Panc1 (cell line): Measurements from ENCODE around the gene GPR26. TPM values are rescaled to one million over a fixed set of nuclear protein-coding genes. Genes with fewer than 3 reads are reported as not detected.

Source experiments
- ATAC-seq: fragments of 200-7000 bp; cut with Tn5 transposase; 2 replicates; pipeline ENCODE4 v1.9.1; 2020; ENCODE audit warnings: mild to moderate bottlenecking, moderate library complexity
- Bru-seq: library from RNA; stranded (reverse); fragments of 400-500 nt; gene quantifications from one replicate; lab custom pipeline; 2021; lab: Mats Ljungman, UMichigan
- BruChase-seq, 2 experiments: library from RNA; stranded (reverse); fragments of 400-500 nt; gene quantifications; one replicate each; lab custom pipeline; 2021; lab: Mats Ljungman, UMichigan
- BruUV-seq: library from RNA; stranded (reverse); fragments of 400-500 nt; replicated peaks from 2 replicates; lab custom pipeline; 2021; lab: Mats Ljungman, UMichigan
- CTCF ChIA-PET: fragments of 300-600 bp; sonication (Branson Sonifier 250); formaldehyde crosslinking; loops from one replicate; lab custom pipeline; 2022; ENCODE audit warnings: antibody characterized with exemption; lab: Charles Lee
- POLR2A ChIA-PET: fragments of 300-600 bp; sonication (Branson Sonifier 250); formaldehyde crosslinking; loops from one replicate; lab custom pipeline; 2022; ENCODE audit warnings: antibody characterized with exemption; lab: Charles Lee
- DNase-seq: peaks from one replicate; pipeline ENCODE4 v3.0.0-alpha.2; 2010; ENCODE audit warnings: low read depth, low spot score
- H3K27ac ChIP-seq: 2 replicates; pipeline ENCODE4 v1.5.1; 2011; ENCODE audit warnings: mild to moderate bottlenecking, low read length, inconsistent platforms
- H3K27me3 ChIP-seq: fragments of 200-500 bp; sonication (Bioruptor generic); 2 replicates; pipeline ENCODE4 v1.6.0; 2014; ENCODE audit warnings: low read length, inconsistent platforms; ENCODE audit not compliant: control insufficient read depth, insufficient read depth
- H3K36me3 ChIP-seq: fragments of 200-500 bp; sonication (Bioruptor generic); 2 replicates; pipeline ENCODE4 v1.5.1; 2014; ENCODE audit warnings: inconsistent platforms, mild to moderate bottlenecking, low read length, moderate library complexity; ENCODE audit not compliant: control insufficient read depth, insufficient read depth
- H3K4me1 ChIP-seq: 2 replicates; pipeline ENCODE4 v1.5.1; 2011; ENCODE audit warnings: inconsistent platforms, mild to moderate bottlenecking, low read length, moderate library complexity; ENCODE audit not compliant: control insufficient read depth, insufficient read depth
- H3K4me3 ChIP-seq, 2 experiments: 2 replicates each; pipeline ENCODE4 v1.5.1; 2011 to 2012; ENCODE audit warnings: low read depth in 2 of 2, low read length in 2 of 2, mild to moderate bottlenecking in 2 of 2, inconsistent platforms in 1 of 2, moderate library complexity in 1 of 2
- H3K9me3 ChIP-seq: fragments of 200-500 bp; sonication (Bioruptor generic); 2 replicates; pipeline ENCODE4 v1.5.1; 2014; ENCODE audit warnings: low read depth, mild to moderate bottlenecking, inconsistent platforms, low read length, moderate library complexity; ENCODE audit not compliant: control insufficient read depth, insufficient read depth
- POLR2AphosphoS5 ChIP-seq: IDR thresholded peaks from 2 replicates; pipeline ENCODE4 v1.6.1; 2012; ENCODE audit warnings: mild to moderate bottlenecking, low read depth, low read length, moderate library complexity
- SIN3A ChIP-seq: IDR thresholded peaks from 2 replicates; pipeline ENCODE4 v1.6.1; 2012; ENCODE audit warnings: low read depth, mild to moderate bottlenecking, low read length, moderate library complexity, borderline replicate concordance; ENCODE audit not compliant: insufficient read depth
- TCF7L2 ChIP-seq: IDR thresholded peaks from 2 replicates; pipeline ENCODE4 v1.6.1; 2011; ENCODE audit warnings: mild to moderate bottlenecking, low read depth, low read length, inconsistent platforms
- in situ Hi-C: cut with HindIII; loops from 2 replicates; pipeline ENCODE4 v1.10.0; 2016; ENCODE audit warnings: low sequenced_read_pairs, low pct_unique_long_range_greater_than_20kb
- intact Hi-C: fragments of 100-400 bp; cut with micrococcal nuclease; formaldehyde crosslinking; loops from one replicate; pipeline ENCODE4 v1.10.0; 2022; ENCODE audit not compliant: unreplicated experiment
- long read RNA-seq: library from polyadenylated mRNA; unstranded; transcript quantifications from one replicate; pipeline ENCODE4 v2.0.0, GENCODE V29; 2021; ENCODE audit not compliant: unreplicated experiment
- polyA plus RNA-seq: library from polyadenylated mRNA; unstranded; fragments of >200 nt; gene quantifications from one replicate; pipeline ENCODE4 v1.2.1, GENCODE V29; 2012; ENCODE audit warnings: missing spikeins; ENCODE audit not compliant: insufficient read length
- total RNA-seq: library from RNA; stranded (reverse); gene quantifications from one replicate; pipeline ENCODE4 v1.2.1, GENCODE V29; 2021; ENCODE audit not compliant: unreplicated experiment
- TF ChIP-seq, protein P1 (sequence below): fragments of 450-650 bp; IDR thresholded peaks from 2 replicates; pipeline ENCODE4 v1.5.1; 2017; ENCODE audit warnings: mild to moderate bottlenecking
- TF ChIP-seq, protein P2 (sequence below), 2 experiments: IDR thresholded peaks; 2 replicates each; pipeline ENCODE4 v1.6.1; 2011 to 2012; ENCODE audit warnings: low read depth in 2 of 2, control low read depth in 1 of 2, low read length in 1 of 2, mild to moderate bottlenecking in 1 of 2, moderate library complexity in 1 of 2; ENCODE audit not compliant: insufficient read depth in 1 of 2

The GPR26 gene, protein sequence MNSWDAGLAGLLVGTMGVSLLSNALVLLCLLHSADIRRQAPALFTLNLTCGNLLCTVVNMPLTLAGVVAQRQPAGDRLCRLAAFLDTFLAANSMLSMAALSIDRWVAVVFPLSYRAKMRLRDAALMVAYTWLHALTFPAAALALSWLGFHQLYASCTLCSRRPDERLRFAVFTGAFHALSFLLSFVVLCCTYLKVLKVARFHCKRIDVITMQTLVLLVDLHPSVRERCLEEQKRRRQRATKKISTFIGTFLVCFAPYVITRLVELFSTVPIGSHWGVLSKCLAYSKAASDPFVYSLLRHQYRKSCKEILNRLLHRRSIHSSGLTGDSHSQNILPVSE
- total RNA-seq = not detected
- not detected for polyA plus RNA-seq
- not detected for Bru-seq, nascent RNA
- percentile 3 among the genes with signal in this experiment for BruChase-seq, experiment 1, labeled RNA remaining after a 2-hour chase
- BruChase-seq, experiment 2, labeled RNA remaining after a 6-hour chase = not detected
- long read RNA-seq = 0 reads

DNA sequence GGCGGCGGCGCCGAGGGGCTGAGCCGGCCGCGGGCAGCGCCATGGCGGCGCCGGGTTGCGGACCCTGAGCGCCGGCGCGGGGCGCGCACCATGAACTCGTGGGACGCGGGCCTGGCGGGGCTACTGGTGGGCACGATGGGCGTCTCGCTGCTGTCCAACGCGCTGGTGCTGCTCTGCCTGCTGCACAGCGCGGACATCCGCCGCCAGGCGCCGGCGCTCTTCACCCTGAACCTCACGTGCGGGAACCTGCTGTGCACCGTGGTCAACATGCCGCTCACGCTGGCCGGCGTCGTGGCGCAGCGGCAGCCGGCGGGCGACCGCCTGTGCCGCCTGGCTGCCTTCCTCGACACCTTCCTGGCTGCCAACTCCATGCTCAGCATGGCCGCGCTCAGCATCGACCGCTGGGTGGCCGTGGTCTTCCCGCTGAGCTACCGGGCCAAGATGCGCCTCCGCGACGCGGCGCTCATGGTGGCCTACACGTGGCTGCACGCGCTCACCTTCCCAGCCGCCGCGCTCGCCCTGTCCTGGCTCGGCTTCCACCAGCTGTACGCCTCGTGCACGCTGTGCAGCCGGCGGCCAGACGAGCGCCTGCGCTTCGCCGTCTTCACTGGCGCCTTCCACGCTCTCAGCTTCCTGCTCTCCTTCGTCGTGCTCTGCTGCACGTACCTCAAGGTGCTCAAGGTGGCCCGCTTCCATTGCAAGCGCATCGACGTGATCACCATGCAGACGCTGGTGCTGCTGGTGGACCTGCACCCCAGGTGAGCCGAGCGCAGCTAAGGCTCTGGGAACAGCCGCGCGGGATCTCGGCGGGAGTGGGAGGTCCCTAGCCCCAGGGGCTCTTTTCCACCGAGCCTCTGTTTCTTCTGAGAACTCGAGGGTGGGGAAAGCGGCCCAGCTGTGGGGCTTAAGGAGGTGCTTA, at the start of gene GPR26:
GPR26 (plus strand) TSS at position 38 of the 919 bp plus-strand sequence; CDS start at position 91, 53 bp downstream.
- peaks cover 16% of the 10 kb centered on the region; the same call in 1 of the 2 replicates for H3K27me3 ChIP-seq
- intact Hi-C loops (no loop called here), in situ Hi-C loops (no loop called here)
- H3K36me3 ChIP-seq = no peaks in the 10 kb centered on the region
- no peak within 1 kb of the TSS for H3K27ac ChIP-seq
- no TSS peak for BruUV-seq
- ATAC-seq (no peak), DNase-seq (no peak)
- H3K4me3 ChIP-seq = no peak within 1 kb of the TSS
- H3K4me1 ChIP-seq = no peaks in the 10 kb centered on the region
- TF ChIP-seq SIN3A = no peak
- TF ChIP-seq, protein P1, sequence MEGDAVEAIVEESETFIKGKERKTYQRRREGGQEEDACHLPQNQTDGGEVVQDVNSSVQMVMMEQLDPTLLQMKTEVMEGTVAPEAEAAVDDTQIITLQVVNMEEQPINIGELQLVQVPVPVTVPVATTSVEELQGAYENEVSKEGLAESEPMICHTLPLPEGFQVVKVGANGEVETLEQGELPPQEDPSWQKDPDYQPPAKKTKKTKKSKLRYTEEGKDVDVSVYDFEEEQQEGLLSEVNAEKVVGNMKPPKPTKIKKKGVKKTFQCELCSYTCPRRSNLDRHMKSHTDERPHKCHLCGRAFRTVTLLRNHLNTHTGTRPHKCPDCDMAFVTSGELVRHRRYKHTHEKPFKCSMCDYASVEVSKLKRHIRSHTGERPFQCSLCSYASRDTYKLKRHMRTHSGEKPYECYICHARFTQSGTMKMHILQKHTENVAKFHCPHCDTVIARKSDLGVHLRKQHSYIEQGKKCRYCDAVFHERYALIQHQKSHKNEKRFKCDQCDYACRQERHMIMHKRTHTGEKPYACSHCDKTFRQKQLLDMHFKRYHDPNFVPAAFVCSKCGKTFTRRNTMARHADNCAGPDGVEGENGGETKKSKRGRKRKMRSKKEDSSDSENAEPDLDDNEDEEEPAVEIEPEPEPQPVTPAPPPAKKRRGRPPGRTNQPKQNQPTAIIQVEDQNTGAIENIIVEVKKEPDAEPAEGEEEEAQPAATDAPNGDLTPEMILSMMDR = no peak
- TF ChIP-seq POLR2AphosphoS5 = no peak
- no peak for TF ChIP-seq TCF7L2
- TF ChIP-seq, protein P2, sequence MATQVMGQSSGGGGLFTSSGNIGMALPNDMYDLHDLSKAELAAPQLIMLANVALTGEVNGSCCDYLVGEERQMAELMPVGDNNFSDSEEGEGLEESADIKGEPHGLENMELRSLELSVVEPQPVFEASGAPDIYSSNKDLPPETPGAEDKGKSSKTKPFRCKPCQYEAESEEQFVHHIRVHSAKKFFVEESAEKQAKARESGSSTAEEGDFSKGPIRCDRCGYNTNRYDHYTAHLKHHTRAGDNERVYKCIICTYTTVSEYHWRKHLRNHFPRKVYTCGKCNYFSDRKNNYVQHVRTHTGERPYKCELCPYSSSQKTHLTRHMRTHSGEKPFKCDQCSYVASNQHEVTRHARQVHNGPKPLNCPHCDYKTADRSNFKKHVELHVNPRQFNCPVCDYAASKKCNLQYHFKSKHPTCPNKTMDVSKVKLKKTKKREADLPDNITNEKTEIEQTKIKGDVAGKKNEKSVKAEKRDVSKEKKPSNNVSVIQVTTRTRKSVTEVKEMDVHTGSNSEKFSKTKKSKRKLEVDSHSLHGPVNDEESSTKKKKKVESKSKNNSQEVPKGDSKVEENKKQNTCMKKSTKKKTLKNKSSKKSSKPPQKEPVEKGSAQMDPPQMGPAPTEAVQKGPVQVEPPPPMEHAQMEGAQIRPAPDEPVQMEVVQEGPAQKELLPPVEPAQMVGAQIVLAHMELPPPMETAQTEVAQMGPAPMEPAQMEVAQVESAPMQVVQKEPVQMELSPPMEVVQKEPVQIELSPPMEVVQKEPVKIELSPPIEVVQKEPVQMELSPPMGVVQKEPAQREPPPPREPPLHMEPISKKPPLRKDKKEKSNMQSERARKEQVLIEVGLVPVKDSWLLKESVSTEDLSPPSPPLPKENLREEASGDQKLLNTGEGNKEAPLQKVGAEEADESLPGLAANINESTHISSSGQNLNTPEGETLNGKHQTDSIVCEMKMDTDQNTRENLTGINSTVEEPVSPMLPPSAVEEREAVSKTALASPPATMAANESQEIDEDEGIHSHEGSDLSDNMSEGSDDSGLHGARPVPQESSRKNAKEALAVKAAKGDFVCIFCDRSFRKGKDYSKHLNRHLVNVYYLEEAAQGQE (IDR thresholded peaks at IDR 0.05; ENCODE audit: insufficient read depth in 1 of 2, low read depth in 2 of 2, low read length in 1 of 2) = no peak
- ChIA-PET CTCF (no interaction called here), POLR2A (no interaction called here)
- H3K9me3 ChIP-seq = no peaks in the 10 kb centered on the region

DNA sequence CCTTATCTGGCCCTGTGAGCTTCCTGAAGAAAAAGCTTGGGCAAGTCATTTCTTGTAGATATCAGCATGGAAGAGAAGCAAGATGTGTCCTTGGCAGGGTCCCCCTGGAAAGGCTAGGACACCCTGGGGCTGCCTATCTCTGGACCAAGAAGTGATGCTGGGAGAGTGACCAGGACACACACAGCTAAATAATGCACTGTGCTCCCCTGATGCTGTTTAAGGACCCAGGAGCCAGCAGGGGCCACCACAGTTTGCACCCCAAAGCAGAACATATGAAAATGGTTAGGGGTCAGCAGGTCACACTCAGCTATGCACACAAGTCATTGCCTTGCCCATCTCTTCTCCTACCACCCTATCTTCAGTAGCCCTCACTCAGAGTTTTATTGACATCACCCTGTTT, 47.9 kb upstream of the GPR26 start:
- Histone ChIP-seq H3K4me1 (no peaks in the 10 kb centered on the region), H3K36me3 (no peaks in the 10 kb centered on the region), H3K27me3 (peaks cover 9% of the 10 kb centered on the region), H3K27ac (no peak overlapping the region), H3K9me3 (no peaks in the 10 kb centered on the region), H3K4me3 (no peak overlapping the region)
- TF ChIP-seq, protein P2 (IDR thresholded peaks at IDR 0.05; ENCODE audit: insufficient read depth in 1 of 2, low read depth in 2 of 2, low read length in 1 of 2) = no peak
- TF ChIP-seq SIN3A = no peak
- no peak for TF ChIP-seq TCF7L2
- TF ChIP-seq POLR2AphosphoS5 = no peak
- TF ChIP-seq, protein P1 = no peak
- ChIA-PET CTCF (interaction anchor here (0.5 kb wide), 1 partner anchor 124 kb away, joined by 4 read pairs; no protein-coding TSS in a partner anchor), POLR2A (no interaction called here)
- in situ Hi-C loops = no loop called here
- intact Hi-C loops = no loop called here
- no TSS peak for BruUV-seq
- DNase-seq (no peak), ATAC-seq (no peak)
